HS-27A (cell line): ENCODE results near the gene BAK1.
"Not testable (repeated sequence)": the region's sequence is repeated elsewhere in the genome, so short reads cannot be mapped to it uniquely, and the experiment has no call there.

Experiments used
- DNase-seq: peaks from one replicate; pipeline ENCODE4 v3.0.0-alpha.2; 2012; ENCODE audit warnings: low read depth, missing footprints

BAK1 gene

DNA sequence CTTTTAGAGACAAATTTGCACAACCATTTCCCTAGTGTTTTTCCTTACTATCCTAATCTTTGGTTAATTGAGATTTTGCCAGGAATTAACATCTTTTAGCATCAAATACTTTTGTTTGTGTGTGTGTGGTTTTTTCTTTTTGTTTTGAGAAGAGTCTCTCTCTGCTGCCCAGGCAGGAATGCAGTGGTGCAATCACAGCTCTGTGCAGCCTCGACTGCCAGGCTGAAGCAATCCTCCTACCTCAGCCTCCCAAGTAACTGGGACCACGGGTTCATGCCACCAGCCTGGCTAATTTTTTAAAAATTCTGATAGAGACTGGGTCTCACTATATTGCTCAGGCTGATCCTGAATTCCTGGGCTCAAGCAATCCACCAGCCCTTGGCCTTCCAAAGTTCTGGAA, 28.5 kb downstream of the BAK1 start:
- DNase-seq = no peak

DNA sequence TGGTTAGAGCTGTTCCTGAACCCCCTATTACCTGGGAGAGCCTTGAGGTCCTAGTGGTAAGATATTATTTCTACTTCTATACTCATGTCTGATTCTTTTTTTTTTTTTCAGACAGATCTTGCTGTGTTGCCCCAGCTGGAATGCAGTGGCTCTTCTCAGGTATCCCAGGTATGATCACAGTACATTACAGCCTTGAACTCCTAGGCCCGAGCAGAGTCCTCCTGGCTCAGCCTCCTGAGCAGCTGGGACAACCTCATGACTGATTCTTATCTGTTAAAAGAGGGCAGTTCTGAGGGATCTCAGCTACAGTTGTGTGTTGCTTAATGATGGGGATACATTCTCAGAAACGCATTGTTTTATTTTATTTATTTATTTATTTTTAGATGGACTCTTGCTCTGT, 30.2 kb downstream of the BAK1 start:
- DNase-seq = no peak

DNA sequence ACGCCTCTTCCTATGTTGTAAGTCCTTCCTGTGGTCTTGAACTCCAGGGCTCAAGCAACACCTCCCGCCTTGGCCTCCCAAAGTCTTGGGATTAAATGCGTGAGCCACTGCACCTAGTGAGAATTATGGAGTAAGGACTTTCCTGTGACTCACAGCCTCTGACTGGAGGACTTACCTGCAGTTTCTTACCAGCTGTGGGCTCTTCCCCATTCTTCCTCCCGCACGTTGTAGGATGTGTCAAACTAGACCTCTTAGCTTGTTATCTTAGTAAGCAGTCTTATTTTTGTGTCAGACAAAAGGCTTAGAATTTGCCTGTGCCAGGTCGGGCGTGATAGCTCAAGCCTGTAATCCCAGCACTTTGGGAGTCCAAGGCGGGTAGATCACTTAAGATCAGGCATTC, 30.9 kb downstream of the BAK1 start:
- DNase-seq = no peak

DNA sequence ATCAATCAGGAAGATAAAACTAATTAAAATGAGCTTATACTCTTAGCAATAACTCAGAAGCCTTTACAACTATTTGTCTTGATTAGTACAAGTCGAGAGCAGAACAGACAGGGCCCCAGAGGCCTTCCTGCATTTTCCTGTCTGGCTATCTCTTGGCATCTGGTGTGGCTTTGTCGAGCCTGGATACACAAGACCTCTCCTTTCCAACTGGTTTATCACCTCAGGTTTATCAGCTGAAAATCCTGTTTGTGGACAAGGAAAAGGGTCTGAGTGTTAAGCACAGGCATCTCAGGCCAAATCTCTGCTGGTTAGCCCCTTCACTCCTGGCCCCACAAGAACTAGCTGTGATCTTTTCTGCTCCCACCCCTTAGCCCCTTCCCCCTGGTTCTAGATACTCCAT, 32.6 kb downstream of the BAK1 start:
- DNase-seq = no peak

DNA sequence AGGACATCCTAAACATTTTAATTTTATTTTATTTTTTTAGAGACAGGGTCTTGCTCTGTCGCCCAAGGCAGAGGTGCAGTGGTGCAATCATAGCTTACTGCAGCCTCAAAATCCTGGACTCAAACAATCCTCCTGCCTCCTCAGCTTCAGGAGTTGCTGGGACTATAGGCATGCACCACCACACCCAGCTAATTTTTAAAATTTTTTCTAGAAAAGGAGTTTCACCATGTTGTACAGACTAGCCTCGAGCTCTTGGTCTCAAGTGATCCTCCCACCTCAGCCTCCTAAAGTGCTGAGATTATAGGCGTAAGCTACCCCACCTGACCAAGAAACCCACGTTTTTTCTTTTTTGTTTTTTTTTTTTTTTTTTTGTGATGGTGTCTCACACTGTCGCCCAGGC, 33.3 kb downstream of the BAK1 start:
- no peak for DNase-seq

- DNase-seq = not testable (repeated sequence)
Observed at GRCh38 chr6:33545292-33545691, 34.8 kb downstream of the BAK1 start.

DNA sequence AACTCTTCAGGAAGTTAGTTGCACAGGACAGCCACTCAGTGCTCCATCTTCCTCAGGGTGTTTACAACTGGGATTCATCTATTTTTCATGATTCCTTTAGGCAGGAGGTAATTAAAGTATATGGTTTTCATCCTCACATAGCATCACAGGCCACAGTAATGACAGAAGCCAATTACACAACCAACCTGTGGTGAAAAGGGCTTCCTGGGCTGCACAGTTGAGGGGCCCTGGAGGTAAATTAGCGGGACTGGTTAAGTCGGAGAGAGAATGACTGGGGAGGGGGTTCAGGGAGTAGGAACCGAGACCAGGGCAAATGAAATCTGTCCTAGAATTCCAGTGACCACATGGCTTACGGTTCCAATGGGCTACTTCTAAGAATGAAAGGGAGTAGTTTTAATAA, 37.0 kb downstream of the BAK1 start:
- no peak for DNase-seq

DNA sequence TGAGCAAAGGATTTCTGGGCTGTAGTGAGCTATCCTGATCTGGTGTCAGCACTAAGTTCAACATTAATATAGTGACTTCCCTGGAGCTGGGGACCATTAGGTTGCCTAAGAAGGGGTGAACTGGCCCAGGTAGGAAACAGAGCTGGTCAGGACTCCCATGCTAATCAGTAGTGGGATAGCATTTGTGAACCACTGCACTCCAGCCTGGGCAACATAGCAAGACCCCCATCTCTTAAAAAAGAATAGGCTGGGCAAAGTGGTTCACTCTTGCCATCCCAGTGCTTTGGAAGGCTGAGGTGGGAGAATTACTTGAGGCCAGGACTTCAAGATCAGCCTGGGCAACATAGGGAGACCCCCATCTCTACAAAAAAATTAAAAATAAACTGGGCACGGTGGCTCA, 39.3 kb downstream of the BAK1 start:
- DNase-seq = no peak

- no peak for DNase-seq
Observed at GRCh38 chr6:33534702-33535101, 45.4 kb downstream of the BAK1 start.

DNA sequence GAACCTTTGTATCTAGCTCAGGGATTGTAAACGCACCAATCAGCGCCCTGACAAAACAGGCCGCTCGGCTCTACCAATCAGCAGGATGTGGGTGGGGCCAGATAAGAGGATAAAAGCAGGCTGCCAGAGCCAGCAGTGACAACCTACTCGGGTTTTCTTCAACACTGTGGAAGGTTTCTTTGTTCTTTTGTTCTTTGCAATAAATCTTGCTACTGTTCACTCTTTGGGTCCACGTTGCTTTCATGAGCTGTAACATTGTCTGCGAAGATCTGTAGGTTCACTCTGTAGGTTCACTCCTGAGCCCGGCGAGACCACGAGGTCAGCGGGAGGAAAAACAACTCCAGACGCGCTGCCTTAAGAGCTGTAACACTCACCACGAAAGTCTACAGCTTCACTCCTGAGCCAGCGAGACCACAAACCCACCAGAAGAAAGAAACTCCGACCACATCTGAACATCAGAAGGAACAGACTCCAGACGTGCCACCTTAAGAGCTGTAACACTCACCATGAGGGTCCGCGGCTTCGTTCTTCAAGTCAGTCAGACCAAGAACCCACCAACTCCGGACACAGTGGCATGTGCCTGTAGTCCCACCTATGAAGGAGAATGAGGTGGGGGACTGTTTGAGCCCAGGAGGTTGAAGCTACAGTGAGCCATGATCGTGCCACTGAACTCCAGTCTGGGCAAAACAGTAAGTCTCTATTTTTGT, 46.8 kb downstream of the BAK1 start:
- not testable (repeated sequence) for DNase-seq

DNA sequence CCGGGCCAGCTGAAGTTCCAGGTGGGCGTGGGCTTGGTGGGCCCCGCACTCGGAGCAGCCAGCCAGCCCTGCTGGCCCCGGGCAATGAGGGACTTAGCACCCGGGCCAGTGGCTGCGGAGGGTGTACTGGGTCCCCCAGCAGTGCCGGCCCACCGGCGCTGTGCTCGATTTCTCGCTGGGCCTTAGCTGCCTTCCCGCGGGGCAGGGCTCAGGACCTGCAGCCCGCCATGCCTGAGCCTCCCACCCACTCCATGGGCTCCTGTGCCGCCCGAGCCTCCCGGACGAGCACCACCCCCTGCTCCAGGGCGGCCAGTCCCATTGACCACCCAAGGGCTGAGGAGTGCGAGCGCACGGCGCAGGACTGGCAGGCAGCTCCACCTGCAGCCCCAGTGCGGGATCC, 47.6 kb downstream of the BAK1 start:
- DNase-seq = not testable (repeated sequence)

DNA sequence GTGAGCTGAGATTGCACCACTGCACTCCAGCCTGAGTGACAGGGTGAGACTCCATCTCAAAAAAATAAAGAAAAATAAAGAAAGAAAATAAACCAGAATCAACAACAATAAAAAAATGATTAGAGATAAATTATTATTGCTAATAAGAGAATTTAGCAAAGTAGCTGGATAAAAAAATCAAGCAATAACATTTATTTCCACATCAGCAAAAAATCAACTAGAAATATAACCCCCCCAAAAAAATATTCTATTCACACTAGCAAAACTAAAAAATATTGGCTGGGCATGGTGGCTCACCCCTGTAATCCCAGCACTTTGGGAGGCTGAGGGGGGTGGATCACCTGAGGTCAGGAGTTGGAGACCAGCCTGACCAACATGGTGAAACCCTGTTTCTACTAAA, 49.5 kb downstream of the BAK1 start:
- DNase-seq = not testable (repeated sequence)
